GM23338 (cell line): Measurements from ENCODE around the gene SOX2. TPM values are rescaled to one million over a fixed set of nuclear protein-coding genes. Genes with fewer than 3 reads are reported as not detected.

Experiments
- ATAC-seq: fragments of 200-7000 bp; cut with Tn5 transposase; 3 replicates; pipeline ENCODE4 v1.9.1; 2020
- DNase-seq: peaks from one replicate; pipeline ENCODE4 v3.0.0-alpha.2; 2015; ENCODE audit warnings: low spot score
- H2AFZ ChIP-seq: fragments of 200-600 bp; sonication (generic); 2 replicates; pipeline ENCODE4 v1.8.0; 2016; ENCODE audit warnings: antibody characterized with exemption, mild to moderate bottlenecking, moderate library complexity
- H3F3A ChIP-seq: fragments of 200-600 bp; sonication (generic); replicated peaks from 2 replicates; pipeline ENCODE4 v1.8.0; 2017; ENCODE audit warnings: antibody characterized with exemption, mixed run types, low read depth
- H3K27ac ChIP-seq: fragments of 200-600 bp; sonication (generic); 2 replicates; pipeline ENCODE4 v1.6.1; 2016; ENCODE audit warnings: low read depth
- H3K27me3 ChIP-seq: fragments of 200-600 bp; sonication (generic); 2 replicates; pipeline ENCODE4 v1.8.0; 2016; ENCODE audit warnings: mild to moderate bottlenecking, mixed run types, moderate library complexity; ENCODE audit not compliant: insufficient read depth
- H3K36me3 ChIP-seq: fragments of 200-600 bp; sonication (generic); 2 replicates; pipeline ENCODE4 v1.8.0; 2016; ENCODE audit warnings: mild to moderate bottlenecking; ENCODE audit not compliant: insufficient read depth
- H3K4me1 ChIP-seq: fragments of 200-600 bp; sonication (generic); 2 replicates; pipeline ENCODE4 v1.8.0; 2016; ENCODE audit warnings: mild to moderate bottlenecking, moderate library complexity; ENCODE audit not compliant: insufficient read depth
- H3K4me2 ChIP-seq: fragments of 200-600 bp; sonication (generic); 2 replicates; pipeline ENCODE4 v1.7.1; 2017; ENCODE audit warnings: mixed run types
- H3K4me3 ChIP-seq: fragments of 200-600 bp; sonication (generic); 2 replicates; pipeline ENCODE4 v1.6.1; 2016; ENCODE audit warnings: mixed run types
- H3K79me2 ChIP-seq: fragments of 200-600 bp; sonication (generic); replicated peaks from 2 replicates; pipeline ENCODE4 v1.8.0; 2017; ENCODE audit warnings: mild to moderate bottlenecking; ENCODE audit not compliant: insufficient read depth
- H3K9me2 ChIP-seq: fragments of 200-600 bp; sonication (generic); 2 replicates; pipeline ENCODE4 v1.8.0; 2017; ENCODE audit not compliant: insufficient read depth
- H4K20me1 ChIP-seq: fragments of 200-600 bp; sonication (generic); replicated peaks from 2 replicates; pipeline ENCODE4 v1.8.0; 2017; ENCODE audit warnings: mild to moderate bottlenecking; ENCODE audit not compliant: insufficient read depth
- H3K27ac Mint-ChIP-seq: 2 replicates; pipeline ENCODE4 v1.8.0; 2020; ENCODE audit warnings: inconsistent platforms, mild to moderate bottlenecking, moderate library complexity, mixed read lengths
- H3K27me3 Mint-ChIP-seq: 3 replicates; pipeline ENCODE4 v1.8.0; 2022; ENCODE audit warnings: low read depth, mild to moderate bottlenecking, moderate library complexity, mixed read lengths, inconsistent platforms; ENCODE audit not compliant: insufficient read depth, poor library complexity
- H3K36me3 Mint-ChIP-seq: 3 replicates; pipeline ENCODE4 v1.8.0; 2021; ENCODE audit warnings: low read depth, mild to moderate bottlenecking, inconsistent platforms, moderate library complexity, mixed read lengths
- H3K4me1 Mint-ChIP-seq: 3 replicates; pipeline ENCODE4 v1.8.0; 2020; ENCODE audit warnings: mild to moderate bottlenecking, inconsistent platforms, mixed read lengths
- H3K4me3 Mint-ChIP-seq: 3 replicates; pipeline ENCODE4 v1.8.0; 2021; ENCODE audit warnings: moderate library complexity, mild to moderate bottlenecking, inconsistent platforms, mixed read lengths
- H3K9me3 Mint-ChIP-seq: 3 replicates; pipeline ENCODE4 v1.8.0; 2020; ENCODE audit warnings: moderate library complexity, mild to moderate bottlenecking, inconsistent platforms, mixed read lengths
- CREB1 ChIP-seq: fragments of 250-450 bp; sonication (Bioruptor Pico); IDR thresholded peaks from 2 replicates; pipeline ENCODE4 v1.5.0; 2020; ENCODE audit warnings: low read depth, mild to moderate bottlenecking, moderate library complexity
- EZH2 ChIP-seq: fragments of 200-600 bp; sonication (generic); IDR thresholded peaks from one replicate; pipeline ENCODE4 v1.8.0; 2017; ENCODE audit warnings: antibody characterized with exemption, mild to moderate bottlenecking, low read depth; ENCODE audit not compliant: unreplicated experiment
- NANOG ChIP-seq: IDR thresholded peaks from 2 replicates; pipeline ENCODE4 v1.6.1; 2016; ENCODE audit warnings: antibody characterized with exemption, borderline replicate concordance
- POLR2AphosphoS5 ChIP-seq: IDR thresholded peaks from 2 replicates; pipeline ENCODE4 v1.6.1; 2016; ENCODE audit warnings: antibody characterized with exemption, low read depth
- STAT1 ChIP-seq: IDR thresholded peaks from one replicate; pipeline ENCODE4 v1.6.1; 2016; ENCODE audit warnings: antibody characterized with exemption; ENCODE audit not compliant: unreplicated experiment
- ZNF114 ChIP-seq: fragments of 250-450 bp; sonication (Bioruptor Pico); IDR thresholded peaks from 2 replicates; pipeline ENCODE4 v1.5.0; 2020; ENCODE audit warnings: mild to moderate bottlenecking, moderate library complexity
- ZNF331 ChIP-seq: fragments of 250-450 bp; sonication (Bioruptor Pico); IDR thresholded peaks from 2 replicates; pipeline ENCODE4 v1.5.0; 2020; ENCODE audit warnings: low read depth, mild to moderate bottlenecking, moderate library complexity
- long read RNA-seq: library from polyadenylated mRNA; unstranded; transcript quantifications from one replicate; pipeline ENCODE4 v2.0.0, GENCODE V29; 2020; ENCODE audit not compliant: unreplicated experiment
- polyA plus RNA-seq: library from polyadenylated mRNA; unstranded; fragments of >200 nt; fragmentation: Nextera tagmentation; extraction: Ambion mirVana; gene quantifications from 2 replicates; pipeline ENCODE4 v1.2.1, GENCODE V29; 2016
- total RNA-seq: library from RNA; depleted of rRNA; stranded (reverse); fragments of >200 nt; shearing (Covaris generic); gene quantifications from 2 replicates; pipeline ENCODE4 v1.2.3, GENCODE V29; 2014; rRNA removed
- TF ChIP-seq, protein P1 (sequence below): IDR thresholded peaks from one replicate; pipeline ENCODE4 v1.6.1; 2018; ENCODE audit warnings: antibody characterized with exemption; ENCODE audit not compliant: unreplicated experiment
- TF ChIP-seq, protein P2 (sequence below): fragments of 250-450 bp; sonication (Bioruptor Pico); IDR thresholded peaks from 2 replicates; pipeline ENCODE4 v1.5.0; 2020; ENCODE audit warnings: mild to moderate bottlenecking, moderate library complexity
- TF ChIP-seq, protein P3 (sequence below): IDR thresholded peaks from 2 replicates; pipeline ENCODE4 v1.6.1; 2016; ENCODE audit warnings: antibody characterized with exemption

Gene SOX2
- total RNA-seq = 211 and 228 TPM in 2 replicates
- 105 and 117 TPM in 2 replicates for polyA plus RNA-seq
- long read RNA-seq, transcript SOX2-201 (1 exons, 2,513 nt) = major isoform, 37 of 37 reads
- long read RNA-seq, partial matches to known transcripts = 0 of 37 reads
- long read RNA-seq, other reads (novel, unspliced or antisense) = 0 of 37 reads

DNA sequence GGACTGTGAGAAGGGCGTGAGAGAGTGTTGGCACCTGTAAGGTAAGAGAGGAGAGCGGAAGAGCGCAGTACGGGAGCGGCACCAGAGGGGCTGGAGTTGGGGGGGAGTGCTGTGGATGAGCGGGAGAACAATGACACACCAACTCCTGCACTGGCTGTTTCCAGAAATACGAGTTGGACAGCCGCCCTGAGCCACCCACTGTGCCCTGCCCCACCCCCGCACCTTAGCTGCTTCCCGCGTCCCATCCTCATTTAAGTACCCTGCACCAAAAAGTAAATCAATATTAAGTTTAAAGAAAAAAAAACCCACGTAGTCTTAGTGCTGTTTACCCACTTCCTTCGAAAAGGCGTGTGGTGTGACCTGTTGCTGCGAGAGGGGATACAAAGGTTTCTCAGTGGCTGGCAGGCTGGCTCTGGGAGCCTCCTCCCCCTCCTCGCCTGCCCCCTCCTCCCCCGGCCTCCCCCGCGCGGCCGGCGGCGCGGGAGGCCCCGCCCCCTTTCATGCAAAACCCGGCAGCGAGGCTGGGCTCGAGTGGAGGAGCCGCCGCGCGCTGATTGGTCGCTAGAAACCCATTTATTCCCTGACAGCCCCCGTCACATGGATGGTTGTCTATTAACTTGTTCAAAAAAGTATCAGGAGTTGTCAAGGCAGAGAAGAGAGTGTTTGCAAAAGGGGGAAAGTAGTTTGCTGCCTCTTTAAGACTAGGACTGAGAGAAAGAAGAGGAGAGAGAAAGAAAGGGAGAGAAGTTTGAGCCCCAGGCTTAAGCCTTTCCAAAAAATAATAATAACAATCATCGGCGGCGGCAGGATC, at the start of gene SOX2:
Gene SOX2 (plus strand): TSS at position 601 of the 811 bp plus-strand sequence. CDS start 436 bp downstream, outside the sequence.
- Mint-ChIP-seq H3K36me3 (peaks cover 43% of the 10 kb centered on the region), H3K27me3 (peaks cover 22% of the 10 kb centered on the region), H3K4me1 (peaks cover 35% of the 10 kb centered on the region), H3K4me3 (no peak within 1 kb of the TSS; the same call in 2 of the 3 replicates), H3K9me3 (peaks cover 5% of the 10 kb centered on the region), H3K27ac (peak within 1 kb of the TSS; percentile 99)
- ATAC-seq (peak; percentile 38), DNase-seq (peak; percentile 93)
- Histone ChIP-seq H3K4me3 (peak within 1 kb of the TSS; percentile 68), H2AFZ (no peak within 1 kb of the TSS), H3K36me3 (no peaks in the 10 kb centered on the region), H3K27me3 (no peaks in the 10 kb centered on the region), H3K27ac (peak within 1 kb of the TSS; percentile 96), H3K79me2 (peaks cover 44% of the 10 kb centered on the region), H3K4me2 (peak within 1 kb of the TSS; percentile 78), H3K9me2 (no peaks in the 10 kb centered on the region), H3K4me1 (peaks cover 26% of the 10 kb centered on the region), H4K20me1 (no peaks in the 10 kb centered on the region), H3F3A (no peaks in the 10 kb centered on the region; the same call in 1 of the 2 replicates)
- TF ChIP-seq NANOG (no peak), CREB1 (CRISPR knock-in tag) (peak; percentile 44; the same call in 1 of the 2 replicates), POLR2AphosphoS5 (peak; percentile 99), ZNF114 (CRISPR knock-in tag) (no peak), EZH2 (no peak), STAT1 (no peak), ZNF331 (CRISPR knock-in tag) (no peak)
- TF ChIP-seq, protein P1, sequence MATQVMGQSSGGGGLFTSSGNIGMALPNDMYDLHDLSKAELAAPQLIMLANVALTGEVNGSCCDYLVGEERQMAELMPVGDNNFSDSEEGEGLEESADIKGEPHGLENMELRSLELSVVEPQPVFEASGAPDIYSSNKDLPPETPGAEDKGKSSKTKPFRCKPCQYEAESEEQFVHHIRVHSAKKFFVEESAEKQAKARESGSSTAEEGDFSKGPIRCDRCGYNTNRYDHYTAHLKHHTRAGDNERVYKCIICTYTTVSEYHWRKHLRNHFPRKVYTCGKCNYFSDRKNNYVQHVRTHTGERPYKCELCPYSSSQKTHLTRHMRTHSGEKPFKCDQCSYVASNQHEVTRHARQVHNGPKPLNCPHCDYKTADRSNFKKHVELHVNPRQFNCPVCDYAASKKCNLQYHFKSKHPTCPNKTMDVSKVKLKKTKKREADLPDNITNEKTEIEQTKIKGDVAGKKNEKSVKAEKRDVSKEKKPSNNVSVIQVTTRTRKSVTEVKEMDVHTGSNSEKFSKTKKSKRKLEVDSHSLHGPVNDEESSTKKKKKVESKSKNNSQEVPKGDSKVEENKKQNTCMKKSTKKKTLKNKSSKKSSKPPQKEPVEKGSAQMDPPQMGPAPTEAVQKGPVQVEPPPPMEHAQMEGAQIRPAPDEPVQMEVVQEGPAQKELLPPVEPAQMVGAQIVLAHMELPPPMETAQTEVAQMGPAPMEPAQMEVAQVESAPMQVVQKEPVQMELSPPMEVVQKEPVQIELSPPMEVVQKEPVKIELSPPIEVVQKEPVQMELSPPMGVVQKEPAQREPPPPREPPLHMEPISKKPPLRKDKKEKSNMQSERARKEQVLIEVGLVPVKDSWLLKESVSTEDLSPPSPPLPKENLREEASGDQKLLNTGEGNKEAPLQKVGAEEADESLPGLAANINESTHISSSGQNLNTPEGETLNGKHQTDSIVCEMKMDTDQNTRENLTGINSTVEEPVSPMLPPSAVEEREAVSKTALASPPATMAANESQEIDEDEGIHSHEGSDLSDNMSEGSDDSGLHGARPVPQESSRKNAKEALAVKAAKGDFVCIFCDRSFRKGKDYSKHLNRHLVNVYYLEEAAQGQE = peak; percentile 18
- TF ChIP-seq, protein P2, sequence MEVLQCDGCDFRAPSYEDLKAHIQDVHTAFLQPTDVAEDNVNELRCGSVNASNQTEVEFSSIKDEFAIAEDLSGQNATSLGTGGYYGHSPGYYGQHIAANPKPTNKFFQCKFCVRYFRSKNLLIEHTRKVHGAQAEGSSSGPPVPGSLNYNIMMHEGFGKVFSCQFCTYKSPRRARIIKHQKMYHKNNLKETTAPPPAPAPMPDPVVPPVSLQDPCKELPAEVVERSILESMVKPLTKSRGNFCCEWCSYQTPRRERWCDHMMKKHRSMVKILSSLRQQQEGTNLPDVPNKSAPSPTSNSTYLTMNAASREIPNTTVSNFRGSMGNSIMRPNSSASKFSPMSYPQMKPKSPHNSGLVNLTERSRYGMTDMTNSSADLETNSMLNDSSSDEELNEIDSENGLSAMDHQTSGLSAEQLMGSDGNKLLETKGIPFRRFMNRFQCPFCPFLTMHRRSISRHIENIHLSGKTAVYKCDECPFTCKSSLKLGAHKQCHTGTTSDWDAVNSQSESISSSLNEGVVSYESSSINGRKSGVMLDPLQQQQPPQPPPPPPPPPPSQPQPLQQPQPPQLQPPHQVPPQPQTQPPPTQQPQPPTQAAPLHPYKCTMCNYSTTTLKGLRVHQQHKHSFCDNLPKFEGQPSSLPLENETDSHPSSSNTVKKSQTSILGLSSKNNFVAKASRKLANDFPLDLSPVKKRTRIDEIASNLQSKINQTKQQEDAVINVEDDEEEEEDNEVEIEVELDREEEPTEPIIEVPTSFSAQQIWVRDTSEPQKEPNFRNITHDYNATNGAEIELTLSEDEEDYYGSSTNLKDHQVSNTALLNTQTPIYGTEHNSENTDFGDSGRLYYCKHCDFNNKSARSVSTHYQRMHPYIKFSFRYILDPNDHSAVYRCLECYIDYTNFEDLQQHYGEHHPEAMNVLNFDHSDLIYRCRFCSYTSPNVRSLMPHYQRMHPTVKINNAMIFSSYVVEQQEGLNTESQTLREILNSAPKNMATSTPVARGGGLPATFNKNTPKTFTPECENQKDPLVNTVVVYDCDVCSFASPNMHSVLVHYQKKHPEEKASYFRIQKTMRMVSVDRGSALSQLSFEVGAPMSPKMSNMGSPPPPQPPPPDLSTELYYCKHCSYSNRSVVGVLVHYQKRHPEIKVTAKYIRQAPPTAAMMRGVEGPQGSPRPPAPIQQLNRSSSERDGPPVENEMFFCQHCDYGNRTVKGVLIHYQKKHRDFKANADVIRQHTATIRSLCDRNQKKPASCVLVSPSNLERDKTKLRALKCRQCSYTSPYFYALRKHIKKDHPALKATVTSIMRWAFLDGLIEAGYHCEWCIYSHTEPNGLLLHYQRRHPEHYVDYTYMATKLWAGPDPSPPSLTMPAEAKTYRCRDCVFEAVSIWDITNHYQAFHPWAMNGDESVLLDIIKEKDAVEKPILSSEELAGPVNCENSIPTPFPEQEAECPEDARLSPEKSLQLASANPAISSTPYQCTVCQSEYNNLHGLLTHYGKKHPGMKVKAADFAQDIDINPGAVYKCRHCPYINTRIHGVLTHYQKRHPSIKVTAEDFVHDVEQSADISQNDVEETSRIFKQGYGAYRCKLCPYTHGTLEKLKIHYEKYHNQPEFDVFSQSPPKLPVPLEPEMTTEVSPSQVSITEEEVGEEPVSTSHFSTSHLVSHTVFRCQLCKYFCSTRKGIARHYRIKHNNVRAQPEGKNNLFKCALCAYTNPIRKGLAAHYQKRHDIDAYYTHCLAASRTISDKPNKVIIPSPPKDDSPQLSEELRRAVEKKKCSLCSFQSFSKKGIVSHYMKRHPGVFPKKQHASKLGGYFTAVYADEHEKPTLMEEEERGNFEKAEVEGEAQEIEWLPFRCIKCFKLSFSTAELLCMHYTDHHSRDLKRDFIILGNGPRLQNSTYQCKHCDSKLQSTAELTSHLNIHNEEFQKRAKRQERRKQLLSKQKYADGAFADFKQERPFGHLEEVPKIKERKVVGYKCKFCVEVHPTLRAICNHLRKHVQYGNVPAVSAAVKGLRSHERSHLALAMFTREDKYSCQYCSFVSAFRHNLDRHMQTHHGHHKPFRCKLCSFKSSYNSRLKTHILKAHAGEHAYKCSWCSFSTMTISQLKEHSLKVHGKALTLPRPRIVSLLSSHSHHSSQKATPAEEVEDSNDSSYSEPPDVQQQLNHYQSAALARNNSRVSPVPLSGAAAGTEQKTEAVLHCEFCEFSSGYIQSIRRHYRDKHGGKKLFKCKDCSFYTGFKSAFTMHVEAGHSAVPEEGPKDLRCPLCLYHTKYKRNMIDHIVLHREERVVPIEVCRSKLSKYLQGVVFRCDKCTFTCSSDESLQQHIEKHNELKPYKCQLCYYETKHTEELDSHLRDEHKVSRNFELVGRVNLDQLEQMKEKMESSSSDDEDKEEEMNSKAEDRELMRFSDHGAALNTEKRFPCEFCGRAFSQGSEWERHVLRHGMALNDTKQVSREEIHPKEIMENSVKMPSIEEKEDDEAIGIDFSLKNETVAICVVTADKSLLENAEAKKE (CRISPR knock-in tag) = no peak
- TF ChIP-seq, protein P3, sequence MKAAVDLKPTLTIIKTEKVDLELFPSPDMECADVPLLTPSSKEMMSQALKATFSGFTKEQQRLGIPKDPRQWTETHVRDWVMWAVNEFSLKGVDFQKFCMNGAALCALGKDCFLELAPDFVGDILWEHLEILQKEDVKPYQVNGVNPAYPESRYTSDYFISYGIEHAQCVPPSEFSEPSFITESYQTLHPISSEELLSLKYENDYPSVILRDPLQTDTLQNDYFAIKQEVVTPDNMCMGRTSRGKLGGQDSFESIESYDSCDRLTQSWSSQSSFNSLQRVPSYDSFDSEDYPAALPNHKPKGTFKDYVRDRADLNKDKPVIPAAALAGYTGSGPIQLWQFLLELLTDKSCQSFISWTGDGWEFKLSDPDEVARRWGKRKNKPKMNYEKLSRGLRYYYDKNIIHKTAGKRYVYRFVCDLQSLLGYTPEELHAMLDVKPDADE = no peak; the same call in none of the 2 replicates
